K562 (cell line): ENCODE results near the gene TCEANC2. TPM values are rescaled to one million over a fixed set of nuclear protein-coding genes. Genes with fewer than 3 reads are reported as not detected.

Experiments
- CSDE1 ChIP-seq, 2 experiments: fragments of 450-650 bp; IDR thresholded peaks; 2 replicates each; pipeline ENCODE4 v1.6.1; 2016; ENCODE audit warnings: mild to moderate bottlenecking in 1 of 2
- GTF2E2 ChIP-seq: fragments of 200-800 bp; sonication (Bioruptor generic); IDR thresholded peaks from 2 replicates; pipeline ENCODE4 v1.6.1; 2016; ENCODE audit warnings: missing genetic modification characterization, missing compliant biosample characterization
- HDAC3 ChIP-seq: fragments of 450-650 bp; IDR thresholded peaks from 2 replicates; pipeline ENCODE4 v1.6.1; 2018; ENCODE audit warnings: borderline replicate concordance, mild to moderate bottlenecking, moderate library complexity; ENCODE audit not compliant: partially characterized antibody
- HLTF ChIP-seq: fragments of 450-650 bp; IDR thresholded peaks from 2 replicates; pipeline ENCODE4 v1.6.1; 2016
- HNRNPUL1 ChIP-seq: fragments of 200-400 bp; formaldehyde crosslinking; IDR thresholded peaks from 2 replicates; pipeline ENCODE4 v1.6.1; 2017; ENCODE audit warnings: low read length
- KDM5B ChIP-seq: fragments of 200-600 bp; sonication (generic); IDR thresholded peaks from 2 replicates; pipeline ENCODE4 v1.6.1; 2012; ENCODE audit warnings: low read depth, mild to moderate bottlenecking, moderate library complexity, low read length, control low read depth, inconsistent platforms; ENCODE audit not compliant: insufficient replicate concordance
- KLF13 ChIP-seq: fragments of 450-650 bp; IDR thresholded peaks from 2 replicates; pipeline ENCODE4 v1.6.1; 2016; ENCODE audit warnings: missing genetic modification characterization, low read depth, mild to moderate bottlenecking, missing compliant biosample characterization, moderate library complexity, borderline replicate concordance
- MYC ChIP-seq, 2 experiments: fragments of 250-450 bp in 1 of 2; sonication (Bioruptor Pico) in 1 of 2; IDR thresholded peaks; 2 replicates each; pipeline versions ENCODE4 v1.5.1 to v1.6.1; 2012 to 2021; ENCODE audit warnings: low read depth in 2 of 2, borderline replicate concordance in 1 of 2, improper control_type of control experiment in 1 of 2, low read length in 1 of 2, mild to moderate bottlenecking in 1 of 2, moderate library complexity in 1 of 2
- NUFIP1 ChIP-seq: fragments of 450-650 bp; IDR thresholded peaks from 2 replicates; pipeline ENCODE4 v1.6.1; 2018; ENCODE audit not compliant: partially characterized antibody
- PHF8 ChIP-seq: fragments of 200-600 bp; sonication (generic); IDR thresholded peaks from 2 replicates; pipeline ENCODE4 v1.6.1; 2012; ENCODE audit warnings: mixed run types, mild to moderate bottlenecking, inconsistent platforms, low read length, moderate library complexity, borderline replicate concordance
- SAFB2 ChIP-seq: fragments of 200-400 bp; formaldehyde crosslinking; IDR thresholded peaks from 2 replicates; pipeline ENCODE4 v1.6.1; 2018; ENCODE audit warnings: borderline replicate concordance, low read length, low read depth, moderate library complexity; ENCODE audit not compliant: severe bottlenecking
- polyA plus RNA-seq, 8 experiments: library from polyadenylated mRNA; depleted of rRNA in 4 of 8; stranded (reverse) in 5 of 8; unstranded in 3 of 8; fragments of >200 nt; fragmentation: Nextera tagmentation in 2 of 8; fragmentation: Illumina TruSeq in 1 of 8; extraction: Ambion mirVana in 2 of 8; extraction: Trizol in 1 of 8; gene quantifications; 2 replicates each; pipeline versions ENCODE4 v1.2.1 to v1.2.3, GENCODE V29; 2011 to 2014; ENCODE audit warnings: inconsistent platforms in 1 of 8, missing spikeins in 1 of 8
- total RNA-seq, 7 experiments: library from RNA; depleted of rRNA in 6 of 7; stranded (reverse); fragments of >200 nt in 6 of 7; fragmentation: Illumina TruSeq in 2 of 7; extraction: Trizol in 2 of 7; gene quantifications; 2 replicates each; pipeline versions ENCODE4 v1.2.1 to v1.2.3, GENCODE V29; 2011 to 2021; ENCODE audit warnings: low replicate concordance in 1 of 7
- TF ChIP-seq, protein P1 (sequence below): fragments of 450-650 bp; IDR thresholded peaks from 2 replicates; pipeline ENCODE4 v1.6.1; 2017; ENCODE audit warnings: antibody characterized with exemption, mild to moderate bottlenecking
- TF ChIP-seq, protein P2 (sequence below): fragments of 450-650 bp; IDR thresholded peaks from 2 replicates; pipeline ENCODE4 v1.6.1; 2016; ENCODE audit warnings: antibody characterized with exemption
- TF ChIP-seq, protein P3 (sequence below): fragments of 450-650 bp; formaldehyde crosslinking; IDR thresholded peaks from 2 replicates; pipeline ENCODE4 v1.4.0; 2020; ENCODE audit warnings: mild to moderate bottlenecking, moderate library complexity
- TF ChIP-seq, protein P4 (sequence below): fragments of 250-450 bp; sonication (Bioruptor Pico); IDR thresholded peaks from 2 replicates; pipeline ENCODE4 v1.8.0; 2022; ENCODE audit warnings: inconsistent platforms, mild to moderate bottlenecking, moderate library complexity, borderline replicate concordance

TCEANC2 gene
- total and polyA plus RNA-seq, 9 of the 15 experiments (the other 6 are each of a cell fraction or from before 2014, with no cell fraction given), result 3.3 to 10.2 (median 7.0) TPM

DNA sequence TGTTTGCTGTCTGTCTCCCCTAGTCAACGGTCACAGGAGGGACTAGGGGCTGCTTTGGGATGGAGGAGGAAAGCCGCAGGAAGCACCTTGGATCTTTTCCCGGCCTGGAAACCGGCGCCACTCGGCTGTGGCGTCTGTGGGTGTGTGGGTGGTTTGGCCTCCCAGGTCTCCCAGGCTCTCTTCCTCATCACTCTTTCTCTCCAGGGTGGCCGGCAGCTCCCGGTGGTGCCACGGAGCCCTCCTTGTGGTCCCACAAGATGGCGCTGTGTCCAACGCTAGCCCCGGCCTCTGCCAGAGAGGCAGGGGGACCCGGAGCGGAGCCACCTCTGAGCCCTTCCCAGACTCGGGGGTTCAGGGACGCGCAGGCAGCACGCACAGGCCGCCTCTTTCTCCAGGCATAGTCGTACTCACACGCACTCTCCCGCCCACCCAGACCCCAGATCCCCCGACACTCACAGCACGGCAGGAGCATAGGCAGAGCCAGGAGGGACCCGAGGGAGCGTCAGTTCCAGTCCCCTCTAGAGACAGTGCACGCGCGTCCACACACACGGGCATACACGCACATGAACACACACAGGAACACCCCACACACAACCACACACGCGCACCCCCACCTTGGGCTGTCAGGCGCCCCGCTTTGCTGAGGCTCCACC lies 68.2 kb downstream of the TCEANC2 start (continued):
- TF ChIP-seq, protein P1, sequence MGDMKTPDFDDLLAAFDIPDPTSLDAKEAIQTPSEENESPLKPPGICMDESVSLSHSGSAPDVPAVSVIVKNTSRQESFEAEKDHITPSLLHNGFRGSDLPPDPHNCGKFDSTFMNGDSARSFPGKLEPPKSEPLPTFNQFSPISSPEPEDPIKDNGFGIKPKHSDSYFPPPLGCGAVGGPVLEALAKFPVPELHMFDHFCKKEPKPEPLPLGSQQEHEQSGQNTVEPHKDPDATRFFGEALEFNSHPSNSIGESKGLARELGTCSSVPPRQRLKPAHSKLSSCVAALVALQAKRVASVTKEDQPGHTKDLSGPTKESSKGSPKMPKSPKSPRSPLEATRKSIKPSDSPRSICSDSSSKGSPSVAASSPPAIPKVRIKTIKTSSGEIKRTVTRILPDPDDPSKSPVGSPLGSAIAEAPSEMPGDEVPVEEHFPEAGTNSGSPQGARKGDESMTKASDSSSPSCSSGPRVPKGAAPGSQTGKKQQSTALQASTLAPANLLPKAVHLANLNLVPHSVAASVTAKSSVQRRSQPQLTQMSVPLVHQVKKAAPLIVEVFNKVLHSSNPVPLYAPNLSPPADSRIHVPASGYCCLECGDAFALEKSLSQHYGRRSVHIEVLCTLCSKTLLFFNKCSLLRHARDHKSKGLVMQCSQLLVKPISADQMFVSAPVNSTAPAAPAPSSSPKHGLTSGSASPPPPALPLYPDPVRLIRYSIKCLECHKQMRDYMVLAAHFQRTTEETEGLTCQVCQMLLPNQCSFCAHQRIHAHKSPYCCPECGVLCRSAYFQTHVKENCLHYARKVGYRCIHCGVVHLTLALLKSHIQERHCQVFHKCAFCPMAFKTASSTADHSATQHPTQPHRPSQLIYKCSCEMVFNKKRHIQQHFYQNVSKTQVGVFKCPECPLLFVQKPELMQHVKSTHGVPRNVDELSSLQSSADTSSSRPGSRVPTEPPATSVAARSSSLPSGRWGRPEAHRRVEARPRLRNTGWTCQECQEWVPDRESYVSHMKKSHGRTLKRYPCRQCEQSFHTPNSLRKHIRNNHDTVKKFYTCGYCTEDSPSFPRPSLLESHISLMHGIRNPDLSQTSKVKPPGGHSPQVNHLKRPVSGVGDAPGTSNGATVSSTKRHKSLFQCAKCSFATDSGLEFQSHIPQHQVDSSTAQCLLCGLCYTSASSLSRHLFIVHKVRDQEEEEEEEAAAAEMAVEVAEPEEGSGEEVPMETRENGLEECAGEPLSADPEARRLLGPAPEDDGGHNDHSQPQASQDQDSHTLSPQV, result no peak
- TF ChIP-seq CSDE1 (IDR thresholded peaks at IDR 0.05) (no peak), GTF2E2 (tag) (no peak), PHF8 (peak; percentile 32; the same call in 1 of the 2 replicates), KDM5B (peak; percentile 12), NUFIP1 (no peak), HDAC3 (no peak), HNRNPUL1 (no peak), KLF13 (peak; percentile 46; the same call in 1 of the 2 replicates), HLTF (no peak), MYC (IDR thresholded peaks at IDR 0.05; ENCODE audit: low read depth, low read length) (peak; percentile 45; the same call in 1 of the 2 replicates), MYC (CRISPR knock-in tag; IDR thresholded peaks at IDR 0.05; ENCODE audit: borderline replicate concordance, low read depth) (no peak), SAFB2 (no peak)
- TF ChIP-seq, protein P2, sequence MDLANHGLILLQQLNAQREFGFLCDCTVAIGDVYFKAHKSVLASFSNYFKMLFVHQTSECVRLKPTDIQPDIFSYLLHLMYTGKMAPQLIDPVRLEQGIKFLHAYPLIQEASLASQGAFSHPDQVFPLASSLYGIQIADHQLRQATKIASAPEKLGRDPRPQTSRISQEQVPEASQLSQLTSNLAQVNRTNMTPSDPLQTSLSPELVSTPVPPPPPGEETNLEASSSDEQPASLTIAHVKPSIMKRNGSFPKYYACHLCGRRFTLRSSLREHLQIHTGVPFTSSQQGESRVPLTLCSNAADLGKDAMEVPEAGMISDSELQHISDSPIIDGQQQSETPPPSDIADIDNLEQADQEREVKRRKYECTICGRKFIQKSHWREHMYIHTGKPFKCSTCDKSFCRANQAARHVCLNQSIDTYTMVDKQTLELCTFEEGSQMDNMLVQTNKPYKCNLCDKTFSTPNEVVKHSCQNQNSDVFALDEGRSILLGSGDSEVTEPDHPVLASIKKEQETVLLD, result no peak
- TF ChIP-seq, protein P3, sequence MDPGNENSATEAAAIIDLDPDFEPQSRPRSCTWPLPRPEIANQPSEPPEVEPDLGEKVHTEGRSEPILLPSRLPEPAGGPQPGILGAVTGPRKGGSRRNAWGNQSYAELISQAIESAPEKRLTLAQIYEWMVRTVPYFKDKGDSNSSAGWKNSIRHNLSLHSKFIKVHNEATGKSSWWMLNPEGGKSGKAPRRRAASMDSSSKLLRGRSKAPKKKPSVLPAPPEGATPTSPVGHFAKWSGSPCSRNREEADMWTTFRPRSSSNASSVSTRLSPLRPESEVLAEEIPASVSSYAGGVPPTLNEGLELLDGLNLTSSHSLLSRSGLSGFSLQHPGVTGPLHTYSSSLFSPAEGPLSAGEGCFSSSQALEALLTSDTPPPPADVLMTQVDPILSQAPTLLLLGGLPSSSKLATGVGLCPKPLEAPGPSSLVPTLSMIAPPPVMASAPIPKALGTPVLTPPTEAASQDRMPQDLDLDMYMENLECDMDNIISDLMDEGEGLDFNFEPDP (CRISPR knock-in tag), result no peak
- TF ChIP-seq, protein P4, sequence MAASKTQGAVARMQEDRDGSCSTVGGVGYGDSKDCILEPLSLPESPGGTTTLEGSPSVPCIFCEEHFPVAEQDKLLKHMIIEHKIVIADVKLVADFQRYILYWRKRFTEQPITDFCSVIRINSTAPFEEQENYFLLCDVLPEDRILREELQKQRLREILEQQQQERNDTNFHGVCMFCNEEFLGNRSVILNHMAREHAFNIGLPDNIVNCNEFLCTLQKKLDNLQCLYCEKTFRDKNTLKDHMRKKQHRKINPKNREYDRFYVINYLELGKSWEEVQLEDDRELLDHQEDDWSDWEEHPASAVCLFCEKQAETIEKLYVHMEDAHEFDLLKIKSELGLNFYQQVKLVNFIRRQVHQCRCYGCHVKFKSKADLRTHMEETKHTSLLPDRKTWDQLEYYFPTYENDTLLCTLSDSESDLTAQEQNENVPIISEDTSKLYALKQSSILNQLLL (CRISPR knock-in tag), result no peak
